GM12874 (cell line): ENCODE measurements around the gene GRB2.

ENCODE experiments used
- CTCF ChIP-seq: IDR thresholded peaks from 2 replicates; pipeline ENCODE4 v1.5.1; 2011; ENCODE audit warnings: low read depth, mild to moderate bottlenecking, control low read depth, low read length, moderate library complexity; ENCODE audit not compliant: insufficient read depth

GRB2 gene

GRCh38 chr17:75387771-75388170, 17.7 kb downstream of the GRB2 start:
- no peak for TF ChIP-seq CTCF

GRCh38 chr17:75386430-75386829, 19.0 kb downstream of the GRB2 start:
- no peak for TF ChIP-seq CTCF

- no peak for TF ChIP-seq CTCF
These were observed 20.7 kb downstream of the GRB2 start for GRCh38 chr17:75384751-75385150.

GRCh38 chr17:75383842-75384195, 21.7 kb downstream of the GRB2 start:
- TF ChIP-seq CTCF = no peak

- no peak for TF ChIP-seq CTCF
These were observed 24.7 kb downstream of the GRB2 start for GRCh38 chr17:75380750-75381149.

- no peak for TF ChIP-seq CTCF
These were observed 25.2 kb downstream of the GRB2 start for GRCh38 chr17:75380315-75380714.

- TF ChIP-seq CTCF = no peak
These were observed 32.2 kb downstream of the GRB2 start for GRCh38 chr17:75373280-75373679.

GRCh38 chr17:75371981-75372380, 33.5 kb downstream of the GRB2 start:
- TF ChIP-seq CTCF = no peak
